K562 (cell line): Measurements from ENCODE around the gene RESF1. TPM values are rescaled to one million over a fixed set of nuclear protein-coding genes. Genes with fewer than 3 reads are reported as not detected.

ENCODE experiments used
- ARID1B ChIP-seq: fragments of 450-650 bp; IDR thresholded peaks from 2 replicates; pipeline ENCODE4 v1.6.1; 2016; ENCODE audit warnings: antibody characterized with exemption, mild to moderate bottlenecking, inconsistent platforms
- BACH1 ChIP-seq: fragments of 200-800 bp; sonication (Bioruptor generic); IDR thresholded peaks from 2 replicates; pipeline ENCODE4 v1.6.1; 2016; ENCODE audit warnings: missing genetic modification characterization, missing compliant biosample characterization
- L3MBTL2 ChIP-seq: fragments of 450-650 bp; IDR thresholded peaks from 2 replicates; pipeline ENCODE4 v1.6.1; 2016; ENCODE audit warnings: mild to moderate bottlenecking, moderate library complexity
- ZNF444 ChIP-seq: fragments of 250-450 bp; sonication (Bioruptor Pico); IDR thresholded peaks from 2 replicates; pipeline ENCODE4 v1.4.0; 2020; ENCODE audit warnings: mild to moderate bottlenecking, moderate library complexity
- polyA plus RNA-seq, 8 experiments: library from polyadenylated mRNA; depleted of rRNA in 4 of 8; stranded (reverse) in 5 of 8; unstranded in 3 of 8; fragments of >200 nt; fragmentation: Nextera tagmentation in 2 of 8; fragmentation: Illumina TruSeq in 1 of 8; extraction: Ambion mirVana in 2 of 8; extraction: Trizol in 1 of 8; gene quantifications; 2 replicates each; pipeline versions ENCODE4 v1.2.1 to v1.2.3, GENCODE V29; 2011 to 2014; ENCODE audit warnings: inconsistent platforms in 1 of 8, missing spikeins in 1 of 8
- total RNA-seq, 7 experiments: library from RNA; depleted of rRNA in 6 of 7; stranded (reverse); fragments of >200 nt in 6 of 7; fragmentation: Illumina TruSeq in 2 of 7; extraction: Trizol in 2 of 7; gene quantifications; 2 replicates each; pipeline versions ENCODE4 v1.2.1 to v1.2.3, GENCODE V29; 2011 to 2021; ENCODE audit warnings: low replicate concordance in 1 of 7
- TF ChIP-seq, protein P1 (sequence below), 2 experiments: fragments of 450-650 bp in 1 of 2; sonication (generic) in 1 of 2; formaldehyde crosslinking in 1 of 2; IDR thresholded peaks; 2 replicates each; pipeline versions ENCODE4 v1.7.1 to v1.9.0; 2016 to 2022; ENCODE audit warnings: inconsistent platforms in 1 of 2, mild to moderate bottlenecking in 1 of 2, missing genetic modification reagents in 1 of 2
- TF ChIP-seq, protein P2 (sequence below): fragments of 250-450 bp; sonication (Bioruptor Pico); IDR thresholded peaks from 2 replicates; pipeline ENCODE4 v1.9.0; 2021; ENCODE audit warnings: mild to moderate bottlenecking, inconsistent platforms
- TF ChIP-seq, protein P3 (sequence below), 2 experiments: fragments of 450-650 bp in 1 of 2; IDR thresholded peaks; 2 replicates each; pipeline ENCODE4 v1.6.1; 2011 to 2017; ENCODE audit warnings: low read depth in 2 of 2, antibody characterized with exemption in 1 of 2, borderline replicate concordance in 1 of 2, low read length in 1 of 2, mild to moderate bottlenecking in 1 of 2, mixed read lengths in 1 of 2; ENCODE audit not compliant: control insufficient read depth in 1 of 2
- TF ChIP-seq, protein P4 (sequence below), 2 experiments: IDR thresholded peaks; 2 replicates each; pipeline ENCODE4 v1.6.1; 2012; ENCODE audit warnings: improper control_type of control experiment in 2 of 2, low read depth in 2 of 2, low read length in 2 of 2, borderline replicate concordance in 1 of 2

The RESF1 gene
- total and polyA plus RNA-seq, 9 of the 15 experiments (the other 6 are each of a cell fraction or from before 2014, with no cell fraction given): 21.5 to 121 (median 53.6) TPM

DNA sequence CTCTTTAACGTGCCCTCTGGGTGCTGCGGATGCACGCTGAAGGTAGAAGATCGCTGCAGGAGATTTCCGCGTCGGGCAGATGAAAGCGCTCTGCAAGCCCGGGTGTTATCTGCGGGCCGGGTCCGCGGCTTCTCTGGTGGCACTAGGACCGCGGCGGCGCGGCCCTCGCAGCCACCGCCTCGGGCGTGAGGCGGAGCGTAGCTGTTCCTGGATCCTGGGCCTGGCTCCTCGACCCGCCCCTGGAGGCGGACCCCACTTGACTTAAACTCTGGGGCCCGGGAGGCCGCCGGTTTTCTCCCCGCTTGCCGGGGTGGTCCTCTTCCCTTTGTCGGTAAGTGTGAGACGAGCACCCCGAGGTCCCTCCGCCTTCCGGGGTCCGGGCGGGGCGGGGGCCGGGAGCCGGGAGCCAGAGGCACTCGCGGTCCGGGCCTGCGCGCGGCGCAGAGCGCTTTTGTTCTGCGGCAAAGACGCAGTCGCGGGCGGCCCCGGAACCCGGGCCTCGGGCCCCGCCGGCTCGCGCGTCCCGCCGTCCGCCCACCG, at the start of gene RESF1 (continued):
- TF ChIP-seq, protein P1, sequence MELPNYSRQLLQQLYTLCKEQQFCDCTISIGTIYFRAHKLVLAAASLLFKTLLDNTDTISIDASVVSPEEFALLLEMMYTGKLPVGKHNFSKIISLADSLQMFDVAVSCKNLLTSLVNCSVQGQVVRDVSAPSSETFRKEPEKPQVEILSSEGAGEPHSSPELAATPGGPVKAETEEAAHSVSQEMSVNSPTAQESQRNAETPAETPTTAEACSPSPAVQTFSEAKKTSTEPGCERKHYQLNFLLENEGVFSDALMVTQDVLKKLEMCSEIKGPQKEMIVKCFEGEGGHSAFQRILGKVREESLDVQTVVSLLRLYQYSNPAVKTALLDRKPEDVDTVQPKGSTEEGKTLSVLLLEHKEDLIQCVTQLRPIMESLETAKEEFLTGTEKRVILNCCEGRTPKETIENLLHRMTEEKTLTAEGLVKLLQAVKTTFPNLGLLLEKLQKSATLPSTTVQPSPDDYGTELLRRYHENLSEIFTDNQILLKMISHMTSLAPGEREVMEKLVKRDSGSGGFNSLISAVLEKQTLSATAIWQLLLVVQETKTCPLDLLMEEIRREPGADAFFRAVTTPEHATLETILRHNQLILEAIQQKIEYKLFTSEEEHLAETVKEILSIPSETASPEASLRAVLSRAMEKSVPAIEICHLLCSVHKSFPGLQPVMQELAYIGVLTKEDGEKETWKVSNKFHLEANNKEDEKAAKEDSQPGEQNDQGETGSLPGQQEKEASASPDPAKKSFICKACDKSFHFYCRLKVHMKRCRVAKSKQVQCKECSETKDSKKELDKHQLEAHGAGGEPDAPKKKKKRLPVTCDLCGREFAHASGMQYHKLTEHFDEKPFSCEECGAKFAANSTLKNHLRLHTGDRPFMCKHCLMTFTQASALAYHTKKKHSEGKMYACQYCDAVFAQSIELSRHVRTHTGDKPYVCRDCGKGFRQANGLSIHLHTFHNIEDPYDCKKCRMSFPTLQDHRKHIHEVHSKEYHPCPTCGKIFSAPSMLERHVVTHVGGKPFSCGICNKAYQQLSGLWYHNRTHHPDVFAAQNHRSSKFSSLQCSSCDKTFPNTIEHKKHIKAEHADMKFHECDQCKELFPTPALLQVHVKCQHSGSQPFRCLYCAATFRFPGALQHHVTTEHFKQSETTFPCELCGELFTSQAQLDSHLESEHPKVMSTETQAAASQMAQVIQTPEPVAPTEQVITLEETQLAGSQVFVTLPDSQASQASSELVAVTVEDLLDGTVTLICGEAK (IDR thresholded peaks at IDR 0.05): no peak
- TF ChIP-seq, protein P1 (CRISPR knock-in tag; IDR thresholded peaks at IDR 0.05): no peak
- no peak for TF ChIP-seq ZNF444
- TF ChIP-seq, protein P2, sequence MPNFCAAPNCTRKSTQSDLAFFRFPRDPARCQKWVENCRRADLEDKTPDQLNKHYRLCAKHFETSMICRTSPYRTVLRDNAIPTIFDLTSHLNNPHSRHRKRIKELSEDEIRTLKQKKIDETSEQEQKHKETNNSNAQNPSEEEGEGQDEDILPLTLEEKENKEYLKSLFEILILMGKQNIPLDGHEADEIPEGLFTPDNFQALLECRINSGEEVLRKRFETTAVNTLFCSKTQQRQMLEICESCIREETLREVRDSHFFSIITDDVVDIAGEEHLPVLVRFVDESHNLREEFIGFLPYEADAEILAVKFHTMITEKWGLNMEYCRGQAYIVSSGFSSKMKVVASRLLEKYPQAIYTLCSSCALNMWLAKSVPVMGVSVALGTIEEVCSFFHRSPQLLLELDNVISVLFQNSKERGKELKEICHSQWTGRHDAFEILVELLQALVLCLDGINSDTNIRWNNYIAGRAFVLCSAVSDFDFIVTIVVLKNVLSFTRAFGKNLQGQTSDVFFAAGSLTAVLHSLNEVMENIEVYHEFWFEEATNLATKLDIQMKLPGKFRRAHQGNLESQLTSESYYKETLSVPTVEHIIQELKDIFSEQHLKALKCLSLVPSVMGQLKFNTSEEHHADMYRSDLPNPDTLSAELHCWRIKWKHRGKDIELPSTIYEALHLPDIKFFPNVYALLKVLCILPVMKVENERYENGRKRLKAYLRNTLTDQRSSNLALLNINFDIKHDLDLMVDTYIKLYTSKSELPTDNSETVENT (CRISPR knock-in tag): peak; percentile 58; the same call in 1 of the 2 replicates
- TF ChIP-seq, protein P3, sequence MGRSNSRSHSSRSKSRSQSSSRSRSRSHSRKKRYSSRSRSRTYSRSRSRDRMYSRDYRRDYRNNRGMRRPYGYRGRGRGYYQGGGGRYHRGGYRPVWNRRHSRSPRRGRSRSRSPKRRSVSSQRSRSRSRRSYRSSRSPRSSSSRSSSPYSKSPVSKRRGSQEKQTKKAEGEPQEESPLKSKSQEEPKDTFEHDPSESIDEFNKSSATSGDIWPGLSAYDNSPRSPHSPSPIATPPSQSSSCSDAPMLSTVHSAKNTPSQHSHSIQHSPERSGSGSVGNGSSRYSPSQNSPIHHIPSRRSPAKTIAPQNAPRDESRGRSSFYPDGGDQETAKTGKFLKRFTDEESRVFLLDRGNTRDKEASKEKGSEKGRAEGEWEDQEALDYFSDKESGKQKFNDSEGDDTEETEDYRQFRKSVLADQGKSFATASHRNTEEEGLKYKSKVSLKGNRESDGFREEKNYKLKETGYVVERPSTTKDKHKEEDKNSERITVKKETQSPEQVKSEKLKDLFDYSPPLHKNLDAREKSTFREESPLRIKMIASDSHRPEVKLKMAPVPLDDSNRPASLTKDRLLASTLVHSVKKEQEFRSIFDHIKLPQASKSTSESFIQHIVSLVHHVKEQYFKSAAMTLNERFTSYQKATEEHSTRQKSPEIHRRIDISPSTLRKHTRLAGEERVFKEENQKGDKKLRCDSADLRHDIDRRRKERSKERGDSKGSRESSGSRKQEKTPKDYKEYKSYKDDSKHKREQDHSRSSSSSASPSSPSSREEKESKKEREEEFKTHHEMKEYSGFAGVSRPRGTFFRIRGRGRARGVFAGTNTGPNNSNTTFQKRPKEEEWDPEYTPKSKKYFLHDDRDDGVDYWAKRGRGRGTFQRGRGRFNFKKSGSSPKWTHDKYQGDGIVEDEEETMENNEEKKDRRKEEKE (IDR thresholded peaks at IDR 0.05; ENCODE audit: borderline replicate concordance in 1 of 2, control insufficient read depth in 1 of 2, low read depth in 2 of 2, low read length in 1 of 2): 0 out of 4 replicates have a peak, but pooled peaks of 1 of the 2 experiments have one; percentile 37
- TF ChIP-seq ARID1B: peak; percentile 59; the same call in 1 of the 2 replicates
- peak; percentile 87 for TF ChIP-seq L3MBTL2
- no peak; the same call in 1 of the 2 replicates for TF ChIP-seq BACH1 (tag)
- TF ChIP-seq, protein P4, sequence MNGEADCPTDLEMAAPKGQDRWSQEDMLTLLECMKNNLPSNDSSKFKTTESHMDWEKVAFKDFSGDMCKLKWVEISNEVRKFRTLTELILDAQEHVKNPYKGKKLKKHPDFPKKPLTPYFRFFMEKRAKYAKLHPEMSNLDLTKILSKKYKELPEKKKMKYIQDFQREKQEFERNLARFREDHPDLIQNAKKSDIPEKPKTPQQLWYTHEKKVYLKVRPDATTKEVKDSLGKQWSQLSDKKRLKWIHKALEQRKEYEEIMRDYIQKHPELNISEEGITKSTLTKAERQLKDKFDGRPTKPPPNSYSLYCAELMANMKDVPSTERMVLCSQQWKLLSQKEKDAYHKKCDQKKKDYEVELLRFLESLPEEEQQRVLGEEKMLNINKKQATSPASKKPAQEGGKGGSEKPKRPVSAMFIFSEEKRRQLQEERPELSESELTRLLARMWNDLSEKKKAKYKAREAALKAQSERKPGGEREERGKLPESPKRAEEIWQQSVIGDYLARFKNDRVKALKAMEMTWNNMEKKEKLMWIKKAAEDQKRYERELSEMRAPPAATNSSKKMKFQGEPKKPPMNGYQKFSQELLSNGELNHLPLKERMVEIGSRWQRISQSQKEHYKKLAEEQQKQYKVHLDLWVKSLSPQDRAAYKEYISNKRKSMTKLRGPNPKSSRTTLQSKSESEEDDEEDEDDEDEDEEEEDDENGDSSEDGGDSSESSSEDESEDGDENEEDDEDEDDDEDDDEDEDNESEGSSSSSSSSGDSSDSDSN (IDR thresholded peaks at IDR 0.05; ENCODE audit: borderline replicate concordance in 1 of 2, low read depth in 2 of 2, low read length in 2 of 2): peak in 1 of 2 experiments; percentile 90; a peak in 3 of 4 replicates
